ENCODE results near the gene MICU1. TPM values are rescaled to one million over a fixed set of nuclear protein-coding genes. Genes with fewer than 3 reads are reported as not detected.

The MICU1 gene, protein sequence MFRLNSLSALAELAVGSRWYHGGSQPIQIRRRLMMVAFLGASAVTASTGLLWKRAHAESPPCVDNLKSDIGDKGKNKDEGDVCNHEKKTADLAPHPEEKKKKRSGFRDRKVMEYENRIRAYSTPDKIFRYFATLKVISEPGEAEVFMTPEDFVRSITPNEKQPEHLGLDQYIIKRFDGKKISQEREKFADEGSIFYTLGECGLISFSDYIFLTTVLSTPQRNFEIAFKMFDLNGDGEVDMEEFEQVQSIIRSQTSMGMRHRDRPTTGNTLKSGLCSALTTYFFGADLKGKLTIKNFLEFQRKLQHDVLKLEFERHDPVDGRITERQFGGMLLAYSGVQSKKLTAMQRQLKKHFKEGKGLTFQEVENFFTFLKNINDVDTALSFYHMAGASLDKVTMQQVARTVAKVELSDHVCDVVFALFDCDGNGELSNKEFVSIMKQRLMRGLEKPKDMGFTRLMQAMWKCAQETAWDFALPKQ
- 52.6 to 59.8 TPM (median 55.3 TPM) in 5 replicates for total RNA-seq (2022; extraction: Qiagen RNA extraction)

DNA sequence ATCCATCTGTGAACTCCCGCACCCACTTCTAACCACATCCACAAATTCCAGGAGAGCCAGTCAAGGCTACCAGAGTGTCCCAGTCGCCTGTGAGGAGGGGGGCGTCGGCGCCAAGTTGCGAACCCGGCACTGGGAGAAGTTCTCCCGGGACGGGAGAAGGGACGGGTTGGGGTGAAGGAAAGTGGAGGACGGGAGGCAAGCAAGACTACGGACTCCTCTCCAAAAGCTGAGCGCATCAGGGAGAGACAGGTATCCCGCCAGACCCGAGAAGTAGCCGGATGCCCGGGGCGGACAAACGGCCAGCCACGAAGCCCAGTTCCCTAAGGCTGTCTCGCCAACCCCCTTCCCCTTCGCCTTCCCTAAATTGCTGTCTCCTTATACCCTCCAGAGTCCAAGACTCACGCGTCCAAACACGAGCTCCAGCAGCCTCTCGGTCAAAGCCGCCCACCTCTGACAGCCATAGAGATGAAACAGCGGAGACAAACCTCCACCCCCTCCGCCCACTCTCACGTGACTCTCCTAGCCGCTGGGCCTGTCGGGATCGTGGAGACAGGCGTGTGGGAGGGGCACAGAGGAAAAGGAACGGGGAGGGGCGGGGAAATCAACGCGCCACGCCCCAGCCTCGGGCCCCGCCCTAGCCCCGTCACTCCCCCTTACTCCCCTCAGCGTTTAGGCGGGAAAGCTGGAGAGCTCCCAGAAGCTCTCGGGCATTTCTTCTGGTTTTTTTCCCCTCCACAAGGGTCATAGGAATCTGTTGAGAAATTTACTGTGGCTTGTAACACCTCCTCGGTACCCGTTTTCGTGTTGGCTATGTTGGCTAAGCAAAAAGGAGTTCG, at the start of gene MICU1:
TSS of gene MICU1 (minus strand) at position 472 of the 836 bp plus-strand sequence. CDS start 59,286 bp downstream, outside the sequence.

DNA sequence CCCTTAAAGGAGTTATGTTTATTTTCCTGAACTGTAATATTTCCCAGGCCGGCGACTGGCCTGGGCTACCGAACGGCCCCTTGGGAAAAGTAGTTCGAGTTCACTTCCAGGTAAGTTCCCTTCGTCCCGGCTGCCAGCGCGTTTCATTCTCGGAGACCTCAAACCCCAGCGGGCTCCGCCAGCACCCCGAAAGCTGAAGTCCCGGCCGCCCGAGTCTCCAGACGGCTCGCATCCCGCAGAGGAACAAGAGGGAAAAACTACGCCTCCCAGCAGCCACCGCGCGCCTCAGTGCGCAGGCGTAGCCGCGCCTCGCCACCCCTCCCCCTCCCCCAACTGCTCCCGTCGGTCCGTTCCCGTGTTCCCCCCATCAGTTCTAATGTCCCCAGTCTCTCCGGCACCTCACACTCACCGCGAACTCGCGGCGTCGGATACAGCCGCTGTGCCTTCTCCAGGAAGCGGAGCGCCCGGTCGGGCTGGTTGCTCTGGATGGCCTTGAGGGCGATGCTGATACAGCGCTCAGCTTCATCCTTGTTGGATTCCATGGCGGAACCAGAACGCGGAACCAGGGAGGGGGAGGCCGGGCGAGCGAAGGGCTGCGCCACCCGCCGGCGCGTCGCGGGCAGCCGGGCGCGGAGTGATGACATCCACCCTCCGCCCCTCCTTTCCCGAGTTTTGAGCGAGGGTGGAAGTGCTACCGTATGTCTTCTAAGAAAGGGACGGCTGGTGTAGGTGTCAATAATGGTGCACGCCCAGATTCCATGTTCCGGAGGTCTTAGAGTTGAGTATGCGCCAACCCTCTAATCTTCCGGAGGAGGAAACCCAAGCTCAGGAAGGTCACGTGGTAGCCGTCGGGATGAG, 271.3 kb downstream of the MICU1 start, which contains the start of gene DNAJB12:
TSS of gene DNAJB12 (minus strand) at position 564 of the 858 bp plus-strand sequence. CDS start at position 542, 22 bp downstream.

Other genes with a start within 250 kb of the MICU1 start
- gene MCU, start 66.1 kb upstream of the MICU1 start, total RNA-seq (2022; extraction: Qiagen RNA extraction) = 25.2 to 31.9 TPM (median 28.3 TPM) in 5 replicates